Measurements from ENCODE around the gene FAM3C.
"Not testable (repeated sequence)": the region's sequence is repeated elsewhere in the genome, so short reads cannot be mapped to it uniquely, and the experiment has no call there.

The FAM3C gene

DNA sequence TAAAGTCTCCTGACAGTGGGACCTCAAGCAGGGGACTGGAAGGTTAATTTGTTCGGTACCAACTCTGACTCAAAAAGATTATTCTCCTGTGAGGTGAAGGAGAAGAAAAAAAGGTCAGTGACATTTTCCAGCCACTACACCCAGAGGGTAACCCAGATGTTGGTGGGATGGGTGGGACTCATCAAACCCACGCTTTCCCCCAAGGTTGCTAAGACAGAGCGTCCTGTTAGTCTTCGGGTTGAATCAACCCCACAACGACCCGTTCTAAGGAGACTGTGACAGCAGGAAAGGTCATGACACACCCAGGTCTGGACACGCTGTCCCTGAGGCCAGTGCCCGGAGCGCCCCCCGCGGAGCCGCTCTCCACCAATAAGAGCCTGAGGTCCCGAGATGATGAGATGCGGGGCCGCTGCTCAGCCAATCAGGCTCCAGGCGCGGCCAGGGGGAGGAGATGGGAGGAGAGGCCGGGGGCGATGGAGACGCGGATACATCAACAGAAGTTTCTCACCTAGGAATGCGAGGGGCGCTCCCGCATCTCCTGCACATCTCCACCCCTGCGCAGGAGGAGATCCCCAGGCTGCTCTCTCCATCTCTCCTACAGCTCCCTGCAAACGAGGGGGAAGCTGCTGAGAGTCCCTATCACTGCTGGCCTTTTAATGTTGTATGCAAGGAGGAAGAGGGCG lies 67.5 kb downstream of the FAM3C start, which contains the start of gene WNT16:
Gene WNT16 (plus strand): TSS at position 493 of the 683 bp plus-strand sequence. CDS start 293 bp downstream, outside the sequence.
- H3K36me3 ChIP-seq (ENCODE audit: insufficient read depth, low read depth, low read length): no peaks in the 10 kb centered on the region
- peak within 1 kb of the TSS; percentile 69 for H3K4me3 ChIP-seq (ENCODE audit: low read length)
- peaks cover 49% of the 10 kb centered on the region for H3K27me3 ChIP-seq (ENCODE audit: insufficient read depth, low read length)
- H3K27ac ChIP-seq (ENCODE audit: low read length): no peak within 1 kb of the TSS
- H3K9ac ChIP-seq (ENCODE audit: low read depth, low read length): no peak within 1 kb of the TSS
- no peaks in the 10 kb centered on the region; the same call in 1 of the 2 replicates for H3K4me1 ChIP-seq (ENCODE audit: insufficient read depth, low read length)
- H3K9me3 ChIP-seq (ENCODE audit: insufficient read depth, low read depth, low read length): no peaks in the 10 kb centered on the region

DNA sequence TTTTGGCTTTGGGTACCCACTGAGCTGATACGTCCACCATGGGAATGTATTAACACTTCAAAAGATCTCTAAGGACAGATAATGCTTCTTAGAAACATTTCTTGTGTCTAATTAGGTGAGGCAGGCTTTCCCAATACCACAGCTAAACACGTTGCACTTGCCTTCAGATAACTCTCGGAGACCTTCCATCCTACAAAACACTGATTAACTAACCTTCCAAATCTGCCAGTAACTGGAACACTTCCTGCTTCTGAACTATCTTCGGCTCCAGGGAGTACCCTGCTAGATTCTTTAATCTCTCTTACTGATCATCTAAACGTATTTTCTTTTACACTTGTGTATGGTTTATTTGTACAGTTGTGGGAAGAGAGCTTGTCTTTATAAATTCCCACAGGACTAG lies 68.4 kb downstream of the FAM3C start:
- Histone ChIP-seq H3K36me3 (ENCODE audit: insufficient read depth, low read depth, low read length) (no peaks in the 10 kb centered on the region), H3K27ac (ENCODE audit: low read length) (no peak overlapping the region), H3K9me3 (ENCODE audit: insufficient read depth, low read depth, low read length) (no peaks in the 10 kb centered on the region), H3K4me3 (ENCODE audit: low read length) (no peak overlapping the region), H3K9ac (ENCODE audit: low read depth, low read length) (no peak overlapping the region), H3K4me1 (ENCODE audit: insufficient read depth, low read length) (no peaks in the 10 kb centered on the region; the same call in 1 of the 2 replicates), H3K27me3 (ENCODE audit: insufficient read depth, low read length) (peaks cover 49% of the 10 kb centered on the region)

DNA sequence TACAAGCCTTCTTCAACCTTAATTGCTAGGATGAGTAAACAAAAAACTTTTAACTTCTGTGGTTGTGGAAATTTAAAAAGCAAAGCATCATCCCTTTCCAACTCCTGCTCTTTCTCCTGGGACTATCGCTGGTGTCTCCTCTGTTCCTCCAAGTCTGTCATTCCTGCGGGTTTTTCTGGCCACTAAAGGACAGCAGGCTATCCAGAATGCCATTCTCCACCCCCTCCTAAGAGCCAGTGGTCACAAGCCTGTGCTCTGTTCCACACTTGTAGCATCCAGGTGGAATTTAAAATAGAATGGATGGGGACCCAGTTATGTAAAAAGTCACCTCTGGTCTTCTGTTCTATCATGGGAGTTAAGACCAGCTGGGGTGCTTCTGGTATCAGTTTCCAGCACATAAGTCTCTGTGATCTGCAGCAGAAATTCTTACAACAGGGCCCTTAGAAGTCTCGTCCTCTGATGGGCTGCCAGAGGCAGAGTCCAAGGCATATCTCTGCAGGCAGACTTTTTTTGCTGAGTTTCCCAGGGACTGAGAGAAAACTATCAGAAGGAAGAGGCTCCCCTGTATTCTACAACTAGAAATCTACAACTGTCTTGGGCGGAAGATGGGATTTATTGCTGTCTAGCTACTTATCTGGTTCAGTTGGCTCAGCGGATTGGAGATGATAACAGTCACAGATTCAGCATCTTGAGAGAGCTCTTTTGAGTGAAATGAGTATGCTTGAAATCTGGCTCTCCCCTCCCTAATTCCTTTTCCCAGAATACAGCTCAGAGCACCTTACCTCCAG lies 72.4 kb downstream of the FAM3C start:
- H3K27ac ChIP-seq (ENCODE audit: low read length): no peak overlapping the region
- no peak overlapping the region for H3K9ac ChIP-seq (ENCODE audit: low read depth, low read length)

DNA sequence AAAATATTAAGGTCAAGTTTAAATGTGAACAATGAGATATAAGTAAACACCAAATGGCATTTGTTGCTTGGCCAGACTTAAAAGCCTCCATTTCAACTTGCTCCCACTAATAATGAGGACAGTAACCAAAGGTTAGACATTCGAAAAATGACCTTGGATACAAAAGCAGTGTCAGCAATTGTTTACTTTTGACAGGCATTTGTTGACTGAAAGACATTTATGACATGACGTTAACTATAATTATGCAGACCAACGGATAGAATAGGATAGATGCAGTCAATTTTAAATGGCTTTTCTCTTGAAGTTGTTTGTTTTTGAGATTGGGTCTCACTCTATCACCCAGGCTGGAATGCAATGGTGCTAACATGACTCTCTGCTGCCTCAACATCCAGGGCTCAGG lies 73.6 kb downstream of the FAM3C start:
- Histone ChIP-seq H3K4me1 (ENCODE audit: insufficient read depth, low read length) (no peaks in the 10 kb centered on the region), H3K9me3 (ENCODE audit: insufficient read depth, low read depth, low read length) (no peaks in the 10 kb centered on the region), H3K36me3 (ENCODE audit: insufficient read depth, low read depth, low read length) (no peaks in the 10 kb centered on the region), H3K27ac (ENCODE audit: low read length) (no peak overlapping the region), H3K4me3 (ENCODE audit: low read length) (no peak overlapping the region), H3K9ac (ENCODE audit: low read depth, low read length) (no peak overlapping the region), H3K27me3 (ENCODE audit: insufficient read depth, low read length) (no peaks in the 10 kb centered on the region)

More for the DNA sequence above, 72.4 kb downstream of the FAM3C start:
- peaks cover 12% of the 10 kb centered on the region for H3K27me3 ChIP-seq (ENCODE audit: insufficient read depth, low read length)
- H3K36me3 ChIP-seq (ENCODE audit: insufficient read depth, low read depth, low read length): no peaks in the 10 kb centered on the region
- no peaks in the 10 kb centered on the region for H3K4me1 ChIP-seq (ENCODE audit: insufficient read depth, low read length)
- no peak overlapping the region for H3K4me3 ChIP-seq (ENCODE audit: low read length)
- no peaks in the 10 kb centered on the region for H3K9me3 ChIP-seq (ENCODE audit: insufficient read depth, low read depth, low read length)

DNA sequence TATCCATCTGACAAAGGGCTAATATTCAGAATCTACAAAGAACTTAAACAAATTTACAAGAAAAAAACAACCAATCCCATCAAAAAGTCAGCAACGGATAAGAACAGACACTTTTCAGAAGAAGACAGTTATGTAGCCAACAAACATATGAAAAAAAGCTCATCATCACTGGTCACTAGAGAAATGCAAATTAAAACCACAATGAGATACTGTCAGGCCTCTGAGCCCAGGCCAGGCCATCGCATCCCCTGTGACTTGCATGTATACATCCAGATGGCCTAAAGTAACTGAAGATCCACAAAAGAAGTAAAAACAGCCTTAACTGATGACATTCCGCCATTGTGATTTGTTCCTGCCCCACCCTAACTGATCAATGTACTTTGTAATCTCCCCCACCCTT lies 80.9 kb downstream of the FAM3C start:
- H3K4me3 ChIP-seq (ENCODE audit: low read length); H3K27me3 ChIP-seq (ENCODE audit: insufficient read depth, low read length); H3K27ac ChIP-seq (ENCODE audit: low read length); H3K9me3 ChIP-seq (ENCODE audit: insufficient read depth, low read depth, low read length); H3K4me1 ChIP-seq (ENCODE audit: insufficient read depth, low read length); H3K36me3 ChIP-seq (ENCODE audit: insufficient read depth, low read depth, low read length); H3K9ac ChIP-seq (ENCODE audit: low read depth, low read length): not testable (repeated sequence)

DNA sequence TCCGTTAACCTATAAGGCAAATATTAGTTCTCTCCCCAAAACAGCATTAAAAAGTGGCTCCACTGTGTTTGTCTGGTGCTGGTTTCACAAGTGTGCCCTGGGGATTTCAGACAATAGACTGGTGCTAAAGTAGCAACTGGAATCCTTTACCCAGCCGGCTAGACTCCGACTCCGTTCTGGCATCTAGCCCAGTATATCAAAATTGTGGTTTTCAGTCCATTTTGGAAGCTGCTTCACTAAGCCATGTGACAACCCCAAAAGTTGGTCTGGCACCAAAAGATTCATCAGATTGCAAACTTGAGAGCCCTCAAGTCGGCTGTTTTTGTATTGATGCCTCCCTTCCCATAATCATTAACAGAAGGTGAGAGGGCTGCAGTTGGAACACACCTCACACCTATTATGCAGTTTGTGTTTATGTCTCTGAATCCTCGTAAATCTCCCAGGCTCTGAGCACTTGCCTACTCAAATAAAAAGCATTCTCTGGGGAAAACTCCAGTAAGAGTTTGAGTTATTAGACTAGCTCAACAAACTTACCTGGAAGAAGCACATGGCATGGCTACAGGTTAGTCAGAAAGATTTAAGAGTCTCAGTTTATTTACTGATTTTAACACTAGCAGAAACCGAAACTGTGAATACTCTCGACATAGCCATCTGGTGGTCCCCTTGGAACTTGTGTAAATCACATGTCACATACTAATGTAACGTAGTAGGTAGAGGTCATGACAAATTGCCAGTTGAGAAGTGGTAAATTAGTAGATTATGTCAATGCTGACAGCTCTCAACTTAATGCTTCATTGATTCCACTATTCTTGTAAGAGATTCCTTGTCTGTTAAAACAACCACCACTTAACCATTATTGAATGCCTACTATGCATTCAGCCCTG lies 82.1 kb downstream of the FAM3C start:
- no peaks in the 10 kb centered on the region for H3K9me3 ChIP-seq (ENCODE audit: insufficient read depth, low read depth, low read length)
- no peaks in the 10 kb centered on the region for H3K4me1 ChIP-seq (ENCODE audit: insufficient read depth, low read length)
- H3K27ac ChIP-seq (ENCODE audit: low read length): no peak overlapping the region
- no peak overlapping the region for H3K4me3 ChIP-seq (ENCODE audit: low read length)
- H3K36me3 ChIP-seq (ENCODE audit: insufficient read depth, low read depth, low read length): no peaks in the 10 kb centered on the region
- H3K27me3 ChIP-seq (ENCODE audit: insufficient read depth, low read length): no peaks in the 10 kb centered on the region
- no peak overlapping the region for H3K9ac ChIP-seq (ENCODE audit: low read depth, low read length)

DNA sequence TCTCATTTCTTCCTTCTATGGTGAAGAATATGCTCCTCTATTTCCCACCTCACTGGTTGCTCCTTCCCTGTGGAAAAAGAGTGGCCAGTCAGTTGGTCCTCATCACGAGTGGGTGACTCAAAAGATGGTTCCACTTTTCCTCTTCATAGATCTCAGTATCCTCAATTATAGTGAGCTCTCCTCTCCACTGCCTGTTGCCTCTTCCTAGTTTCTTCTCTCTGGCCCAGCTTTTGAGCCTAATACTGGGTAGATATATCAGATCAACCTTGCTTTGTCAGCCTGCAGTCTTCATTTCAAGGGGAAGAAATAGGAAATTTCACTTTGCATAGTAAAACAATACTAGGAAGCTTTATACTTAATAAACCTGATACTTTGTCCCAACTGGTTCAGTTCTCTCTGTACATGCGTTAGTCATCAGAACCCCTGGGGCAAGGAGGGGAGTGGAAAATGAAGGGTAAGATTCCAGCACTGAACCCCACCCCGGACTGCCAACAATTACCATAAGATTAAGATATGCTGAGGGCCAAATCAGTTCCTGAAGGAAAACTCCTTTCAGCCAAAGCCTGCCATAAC lies 82.8 kb downstream of the FAM3C start:
- Histone ChIP-seq H3K4me3 (ENCODE audit: low read length) (no peak overlapping the region), H3K4me1 (ENCODE audit: insufficient read depth, low read length) (no peaks in the 10 kb centered on the region), H3K27ac (ENCODE audit: low read length) (no peak overlapping the region)

DNA sequence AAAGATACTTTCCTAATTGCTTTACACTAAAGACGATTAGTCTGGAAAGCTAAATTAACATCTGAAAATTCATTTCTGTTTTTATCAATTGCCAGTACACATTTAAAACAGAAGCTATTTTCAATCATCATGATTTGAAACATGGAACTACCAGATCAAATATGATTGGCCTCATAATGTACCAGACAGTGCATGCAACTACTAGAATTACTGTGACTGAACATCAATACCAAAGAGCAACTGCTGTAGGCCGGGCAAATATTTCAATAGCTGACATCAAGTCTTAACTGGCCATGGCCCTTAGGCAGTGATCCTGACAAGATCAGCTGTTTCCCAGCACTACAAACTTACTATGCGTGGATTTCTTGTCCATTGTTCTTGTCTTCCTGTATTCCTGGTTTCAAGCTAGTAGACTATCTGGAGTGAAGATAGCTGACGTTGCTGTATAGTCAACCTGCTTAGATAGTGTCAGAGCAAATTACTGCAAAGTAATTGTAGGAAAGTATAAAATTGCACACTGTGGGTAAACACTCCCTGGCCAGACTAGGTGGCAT lies 89.0 kb downstream of the FAM3C start:
- Histone ChIP-seq H3K36me3 (ENCODE audit: insufficient read depth, low read depth, low read length) (no peaks in the 10 kb centered on the region), H3K4me3 (ENCODE audit: low read length) (no peak overlapping the region), H3K9ac (ENCODE audit: low read depth, low read length) (no peak overlapping the region), H3K27me3 (ENCODE audit: insufficient read depth, low read length) (no peaks in the 10 kb centered on the region), H3K27ac (ENCODE audit: low read length) (no peak overlapping the region), H3K4me1 (ENCODE audit: insufficient read depth, low read length) (peaks cover 6% of the 10 kb centered on the region; the same call in 1 of the 2 replicates), H3K9me3 (ENCODE audit: insufficient read depth, low read depth, low read length) (no peaks in the 10 kb centered on the region)

More for the DNA sequence above, 82.8 kb downstream of the FAM3C start:
- Histone ChIP-seq H3K36me3 (ENCODE audit: insufficient read depth, low read depth, low read length) (no peaks in the 10 kb centered on the region), H3K9ac (ENCODE audit: low read depth, low read length) (no peak overlapping the region), H3K9me3 (ENCODE audit: insufficient read depth, low read depth, low read length) (no peaks in the 10 kb centered on the region), H3K27me3 (ENCODE audit: insufficient read depth, low read length) (no peaks in the 10 kb centered on the region)

DNA sequence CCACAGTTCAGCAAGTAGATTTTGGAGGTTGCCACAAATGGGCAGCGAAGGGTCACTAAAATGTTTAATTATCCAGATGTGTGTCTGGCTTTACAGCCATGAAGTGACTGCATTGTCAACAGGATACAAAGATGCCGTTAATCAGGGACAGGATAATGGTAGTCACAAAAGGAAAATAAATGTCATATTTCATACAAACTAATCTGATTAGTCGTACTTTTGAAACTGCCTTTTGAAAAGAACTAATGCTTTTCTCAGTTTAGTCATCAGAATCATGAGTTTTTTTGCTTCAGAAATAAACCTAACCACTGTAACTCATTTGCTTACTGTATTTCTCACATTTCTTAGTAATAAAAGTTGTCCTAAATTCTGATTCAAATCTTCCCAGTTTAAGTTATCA lies 89.5 kb downstream of the FAM3C start:
- Histone ChIP-seq H3K9me3 (ENCODE audit: insufficient read depth, low read depth, low read length) (no peaks in the 10 kb centered on the region), H3K9ac (ENCODE audit: low read depth, low read length) (no peak overlapping the region), H3K4me3 (ENCODE audit: low read length) (no peak overlapping the region), H3K4me1 (ENCODE audit: insufficient read depth, low read length) (peaks cover 6% of the 10 kb centered on the region; the same call in 1 of the 2 replicates), H3K36me3 (ENCODE audit: insufficient read depth, low read depth, low read length) (no peaks in the 10 kb centered on the region), H3K27me3 (ENCODE audit: insufficient read depth, low read length) (no peaks in the 10 kb centered on the region), H3K27ac (ENCODE audit: low read length) (no peak overlapping the region)

DNA sequence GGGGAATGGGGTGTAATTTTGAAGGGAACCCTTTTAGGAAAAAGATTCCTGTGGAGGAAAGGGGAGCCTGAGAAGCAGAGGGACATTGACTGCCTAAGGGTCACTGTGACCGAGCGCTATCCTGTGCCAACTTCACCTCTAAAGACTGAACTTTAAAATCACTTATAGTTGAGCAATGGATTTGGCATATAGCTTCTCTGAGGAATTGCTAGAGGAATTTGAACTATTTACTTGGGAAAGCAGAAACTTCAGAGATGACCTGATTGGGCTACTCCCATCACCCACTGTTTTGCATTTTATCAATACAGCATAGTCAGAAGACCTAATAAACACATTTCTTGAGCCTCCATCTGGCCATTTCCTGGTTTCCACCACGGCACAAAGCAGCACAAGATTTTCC lies 91.0 kb downstream of the FAM3C start:
- peaks cover 6% of the 10 kb centered on the region; the same call in 1 of the 2 replicates for H3K4me1 ChIP-seq (ENCODE audit: insufficient read depth, low read length)

DNA sequence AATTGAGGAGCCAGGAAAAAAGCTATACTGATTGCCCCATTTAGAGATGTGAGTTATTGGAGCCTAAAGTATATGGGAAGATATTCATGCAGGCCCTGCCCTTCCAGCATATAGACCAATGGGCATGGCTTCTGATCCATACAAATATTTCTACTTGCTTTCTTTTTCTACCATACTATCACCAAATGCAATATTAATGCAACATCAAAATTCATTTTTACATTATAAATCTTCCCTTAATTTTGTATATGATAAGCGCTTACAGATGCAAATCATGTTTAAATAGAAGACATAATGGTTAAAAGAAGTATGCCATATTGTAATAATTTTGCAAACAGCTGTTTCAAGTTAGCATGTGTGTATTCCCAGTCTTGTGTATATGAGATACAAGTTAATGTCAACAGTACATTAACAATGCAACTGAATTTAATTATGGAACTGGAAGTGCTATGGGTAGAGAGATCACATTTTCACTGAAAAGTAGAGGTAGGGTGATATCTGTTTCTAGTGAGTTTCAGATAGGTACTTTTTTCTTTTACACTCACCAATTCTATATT lies 91.9 kb downstream of the FAM3C start:
- no peaks in the 10 kb centered on the region for H3K36me3 ChIP-seq (ENCODE audit: insufficient read depth, low read depth, low read length)
- H3K9ac ChIP-seq (ENCODE audit: low read depth, low read length): no peak overlapping the region
- no peaks in the 10 kb centered on the region for H3K9me3 ChIP-seq (ENCODE audit: insufficient read depth, low read depth, low read length)
- H3K4me3 ChIP-seq (ENCODE audit: low read length): no peak overlapping the region
- H3K4me1 ChIP-seq (ENCODE audit: insufficient read depth, low read length): peaks cover 6% of the 10 kb centered on the region; the same call in 1 of the 2 replicates
- no peaks in the 10 kb centered on the region for H3K27me3 ChIP-seq (ENCODE audit: insufficient read depth, low read length)
- no peak overlapping the region for H3K27ac ChIP-seq (ENCODE audit: low read length)

More for the DNA sequence above, 91.0 kb downstream of the FAM3C start:
- Histone ChIP-seq H3K9ac (ENCODE audit: low read depth, low read length) (no peak overlapping the region), H3K27ac (ENCODE audit: low read length) (no peak overlapping the region), H3K27me3 (ENCODE audit: insufficient read depth, low read length) (no peaks in the 10 kb centered on the region), H3K9me3 (ENCODE audit: insufficient read depth, low read depth, low read length) (no peaks in the 10 kb centered on the region), H3K4me3 (ENCODE audit: low read length) (no peak overlapping the region), H3K36me3 (ENCODE audit: insufficient read depth, low read depth, low read length) (no peaks in the 10 kb centered on the region)

All from iPS-20b (cell line).